ENCODE results near the gene TENM3. TPM values are rescaled to one million over a fixed set of nuclear protein-coding genes. Genes with fewer than 3 reads are reported as not detected.

Gene TENM3
- total RNA-seq, 1 donor from 2014 or later: 124 TPM

DNA sequence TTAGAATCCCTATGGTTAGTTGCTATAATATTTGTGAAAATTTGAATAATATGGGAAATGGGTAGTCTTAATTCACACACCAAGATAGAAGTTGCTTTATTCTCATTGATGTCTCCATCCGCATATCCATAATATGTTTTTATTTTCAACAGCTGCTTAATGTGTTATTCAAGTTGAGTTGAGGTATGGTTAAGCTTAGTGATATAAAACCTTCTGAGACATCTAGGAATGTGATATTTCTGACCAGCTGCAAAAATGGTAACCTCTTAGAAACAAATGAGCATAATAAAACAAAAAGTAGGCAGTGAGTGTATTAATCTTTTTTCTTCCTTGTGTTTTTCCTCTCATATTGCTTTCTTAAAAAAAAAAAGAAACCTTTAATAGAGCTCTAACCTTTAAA, 172.9 kb downstream of the TENM3 start:
- no peaks in the 10 kb centered on the region for H3K36me3 Mint-ChIP-seq (ENCODE audit: unreplicated experiment)
- TF ChIP-seq, protein P1, sequence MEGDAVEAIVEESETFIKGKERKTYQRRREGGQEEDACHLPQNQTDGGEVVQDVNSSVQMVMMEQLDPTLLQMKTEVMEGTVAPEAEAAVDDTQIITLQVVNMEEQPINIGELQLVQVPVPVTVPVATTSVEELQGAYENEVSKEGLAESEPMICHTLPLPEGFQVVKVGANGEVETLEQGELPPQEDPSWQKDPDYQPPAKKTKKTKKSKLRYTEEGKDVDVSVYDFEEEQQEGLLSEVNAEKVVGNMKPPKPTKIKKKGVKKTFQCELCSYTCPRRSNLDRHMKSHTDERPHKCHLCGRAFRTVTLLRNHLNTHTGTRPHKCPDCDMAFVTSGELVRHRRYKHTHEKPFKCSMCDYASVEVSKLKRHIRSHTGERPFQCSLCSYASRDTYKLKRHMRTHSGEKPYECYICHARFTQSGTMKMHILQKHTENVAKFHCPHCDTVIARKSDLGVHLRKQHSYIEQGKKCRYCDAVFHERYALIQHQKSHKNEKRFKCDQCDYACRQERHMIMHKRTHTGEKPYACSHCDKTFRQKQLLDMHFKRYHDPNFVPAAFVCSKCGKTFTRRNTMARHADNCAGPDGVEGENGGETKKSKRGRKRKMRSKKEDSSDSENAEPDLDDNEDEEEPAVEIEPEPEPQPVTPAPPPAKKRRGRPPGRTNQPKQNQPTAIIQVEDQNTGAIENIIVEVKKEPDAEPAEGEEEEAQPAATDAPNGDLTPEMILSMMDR (IDR thresholded peaks at IDR 0.05; ENCODE audit: partially characterized antibody, unreplicated experiment): no peak

DNA sequence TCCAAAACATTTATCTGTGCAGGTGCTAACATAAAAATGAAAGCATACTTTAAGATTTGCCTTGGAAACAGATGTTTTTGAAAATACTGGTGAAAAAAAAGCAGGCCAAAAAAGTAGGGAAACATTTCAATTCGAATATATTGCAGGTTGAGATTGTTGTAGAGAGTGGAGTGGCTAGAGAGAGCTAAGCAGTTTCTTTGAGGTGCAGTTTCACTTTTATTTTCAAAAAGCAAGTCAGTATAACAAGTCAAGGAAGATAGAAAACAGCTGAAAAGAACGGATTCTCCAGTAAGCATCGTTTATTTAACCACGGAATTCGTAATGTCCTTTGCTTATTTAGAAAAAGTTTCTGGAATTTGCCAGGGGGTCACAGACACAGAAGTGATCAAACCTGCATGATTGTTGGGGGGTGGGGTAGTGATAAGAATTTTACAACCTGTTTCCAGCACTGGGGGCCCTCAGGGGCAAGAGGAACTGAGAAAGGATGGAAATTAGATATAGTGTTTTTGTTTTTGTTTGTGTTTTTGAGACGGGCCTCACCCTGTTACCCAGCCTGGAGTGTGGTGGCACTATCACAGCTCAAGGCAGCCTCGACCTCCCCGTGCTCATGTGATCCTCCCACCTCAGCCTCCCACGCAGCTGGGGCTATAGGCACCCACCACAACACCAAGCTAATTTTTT, 175.0 kb downstream of the TENM3 start:
- H3K27ac Mint-ChIP-seq (ENCODE audit: unreplicated experiment): no peak overlapping the region
- H3K27me3 Mint-ChIP-seq (ENCODE audit: unreplicated experiment): no peaks in the 10 kb centered on the region
- H3K4me1 Mint-ChIP-seq (ENCODE audit: low read depth, unreplicated experiment): no peaks in the 10 kb centered on the region
- H3K9me3 Mint-ChIP-seq (ENCODE audit: unreplicated experiment): no peaks in the 10 kb centered on the region
- H3K4me3 Mint-ChIP-seq (ENCODE audit: unreplicated experiment): no peak overlapping the region
- no peak for DNase-seq
- TF ChIP-seq, protein P1 (IDR thresholded peaks at IDR 0.05; ENCODE audit: partially characterized antibody, unreplicated experiment): no peak
- H3K36me3 Mint-ChIP-seq (ENCODE audit: unreplicated experiment): no peaks in the 10 kb centered on the region

More for the DNA sequence above, 172.9 kb downstream of the TENM3 start:
- Mint-ChIP-seq H3K9me3 (ENCODE audit: unreplicated experiment) (no peaks in the 10 kb centered on the region), H3K4me1 (ENCODE audit: low read depth, unreplicated experiment) (no peaks in the 10 kb centered on the region), H3K27ac (ENCODE audit: unreplicated experiment) (no peak overlapping the region), H3K4me3 (ENCODE audit: unreplicated experiment) (no peak overlapping the region), H3K27me3 (ENCODE audit: unreplicated experiment) (no peaks in the 10 kb centered on the region)
- DNase-seq: no peak

DNA sequence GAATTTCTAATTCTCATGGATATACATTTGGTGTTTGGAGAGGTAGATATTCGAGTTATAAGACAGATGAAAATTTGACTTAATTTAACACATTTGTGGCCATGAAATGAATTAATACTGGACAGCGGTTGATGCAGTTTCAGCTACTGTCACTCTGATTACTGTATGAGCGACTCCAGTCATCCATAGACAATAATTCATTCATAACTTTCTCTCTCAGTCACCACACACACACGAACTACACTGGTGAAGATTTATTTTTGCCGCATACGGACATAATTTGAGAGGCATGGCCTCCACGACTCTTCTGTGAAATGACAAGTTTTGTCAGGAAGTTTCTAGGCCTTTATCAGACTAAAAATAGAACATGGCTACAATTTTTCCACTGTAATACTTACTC, 177.0 kb downstream of the TENM3 start:
- Mint-ChIP-seq H3K9me3 (ENCODE audit: unreplicated experiment) (no peaks in the 10 kb centered on the region), H3K4me3 (ENCODE audit: unreplicated experiment) (no peak overlapping the region), H3K27ac (ENCODE audit: unreplicated experiment) (no peak overlapping the region), H3K27me3 (ENCODE audit: unreplicated experiment) (no peaks in the 10 kb centered on the region), H3K4me1 (ENCODE audit: low read depth, unreplicated experiment) (no peaks in the 10 kb centered on the region), H3K36me3 (ENCODE audit: unreplicated experiment) (no peaks in the 10 kb centered on the region)
- no peak for DNase-seq
- TF ChIP-seq, protein P1 (IDR thresholded peaks at IDR 0.05; ENCODE audit: partially characterized antibody, unreplicated experiment): no peak

DNA sequence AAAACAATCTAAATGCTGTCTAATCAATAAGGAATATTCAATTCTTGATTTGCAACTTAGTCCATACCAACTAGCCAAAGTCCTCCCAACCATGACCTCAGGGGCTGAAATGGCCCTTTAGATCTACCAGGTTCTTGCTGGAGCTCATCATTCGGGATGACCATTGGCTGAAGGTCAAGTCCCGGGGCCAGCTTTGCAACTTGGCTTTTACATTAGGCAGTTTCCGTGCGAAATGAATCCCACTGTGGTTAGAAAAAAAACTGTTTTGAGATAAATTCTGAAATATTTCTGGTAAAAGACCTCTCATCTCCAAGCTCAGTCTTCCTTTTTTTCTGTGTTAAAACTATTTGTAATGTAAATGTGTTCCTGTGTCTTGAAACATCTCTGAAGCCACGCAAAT, 178.6 kb downstream of the TENM3 start:
- H3K27ac Mint-ChIP-seq (ENCODE audit: unreplicated experiment): no peak overlapping the region
- TF ChIP-seq, protein P1 (IDR thresholded peaks at IDR 0.05; ENCODE audit: partially characterized antibody, unreplicated experiment): no peak
- no peaks in the 10 kb centered on the region for H3K36me3 Mint-ChIP-seq (ENCODE audit: unreplicated experiment)
- H3K27me3 Mint-ChIP-seq (ENCODE audit: unreplicated experiment): no peaks in the 10 kb centered on the region
- H3K4me1 Mint-ChIP-seq (ENCODE audit: low read depth, unreplicated experiment): no peaks in the 10 kb centered on the region
- no peak overlapping the region for H3K4me3 Mint-ChIP-seq (ENCODE audit: unreplicated experiment)
- H3K9me3 Mint-ChIP-seq (ENCODE audit: unreplicated experiment): no peaks in the 10 kb centered on the region
- DNase-seq: no peak

DNA sequence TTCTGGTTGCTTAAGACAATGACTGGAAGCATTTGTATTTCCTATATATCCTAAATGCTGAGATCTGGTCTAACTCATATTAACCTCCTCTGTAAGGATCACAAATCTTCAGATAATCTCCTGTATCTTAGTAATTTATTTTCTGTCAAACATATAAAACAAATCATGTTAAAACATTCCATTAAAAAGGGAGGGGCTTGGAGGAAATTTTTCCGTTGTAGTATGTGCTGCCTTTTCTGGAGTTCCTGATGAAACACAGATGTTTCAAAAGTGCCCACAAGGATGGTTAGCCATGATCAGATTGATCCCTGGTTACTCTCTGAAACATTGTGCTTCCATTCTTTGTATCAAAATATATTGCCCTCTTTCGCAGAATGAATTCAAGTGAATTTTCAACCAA, 182.1 kb downstream of the TENM3 start:
- H3K27me3 Mint-ChIP-seq (ENCODE audit: unreplicated experiment): no peaks in the 10 kb centered on the region
- no peaks in the 10 kb centered on the region for H3K9me3 Mint-ChIP-seq (ENCODE audit: unreplicated experiment)
- DNase-seq: no peak
- TF ChIP-seq, protein P1 (IDR thresholded peaks at IDR 0.05; ENCODE audit: partially characterized antibody, unreplicated experiment): no peak
- H3K4me3 Mint-ChIP-seq (ENCODE audit: unreplicated experiment): no peak overlapping the region
- H3K36me3 Mint-ChIP-seq (ENCODE audit: unreplicated experiment): no peaks in the 10 kb centered on the region
- no peaks in the 10 kb centered on the region for H3K4me1 Mint-ChIP-seq (ENCODE audit: low read depth, unreplicated experiment)
- H3K27ac Mint-ChIP-seq (ENCODE audit: unreplicated experiment): no peak overlapping the region

Data from glutamatergic neuron (in vitro differentiated cells).